Inferior parietal cortex (tissue), 1 donor: ENCODE data around the gene GPR152.

Experiments
- DNase-seq: peaks from one replicate; pipeline ENCODE4 v3.0.0-alpha.2; 2016; ENCODE audit errors: extremely low spot score

Gene GPR152

DNA sequence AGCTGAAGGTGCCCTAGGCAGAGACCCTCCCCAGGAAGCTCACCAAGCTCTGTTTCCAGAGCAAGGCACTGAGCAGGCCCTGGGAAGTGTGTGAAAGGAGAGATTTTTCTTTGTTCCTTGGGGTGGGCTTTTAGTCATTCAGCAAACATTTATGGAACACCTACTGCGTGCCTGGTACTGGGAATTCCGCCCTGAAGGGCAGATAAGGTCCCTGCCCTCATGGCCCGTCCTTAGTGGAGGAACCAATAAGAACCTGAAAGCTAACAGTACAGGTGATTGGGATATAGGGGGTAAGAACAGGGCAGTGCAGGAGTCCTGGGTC, 12.6 kb upstream of the GPR152 start:
- no peak for DNase-seq

DNA sequence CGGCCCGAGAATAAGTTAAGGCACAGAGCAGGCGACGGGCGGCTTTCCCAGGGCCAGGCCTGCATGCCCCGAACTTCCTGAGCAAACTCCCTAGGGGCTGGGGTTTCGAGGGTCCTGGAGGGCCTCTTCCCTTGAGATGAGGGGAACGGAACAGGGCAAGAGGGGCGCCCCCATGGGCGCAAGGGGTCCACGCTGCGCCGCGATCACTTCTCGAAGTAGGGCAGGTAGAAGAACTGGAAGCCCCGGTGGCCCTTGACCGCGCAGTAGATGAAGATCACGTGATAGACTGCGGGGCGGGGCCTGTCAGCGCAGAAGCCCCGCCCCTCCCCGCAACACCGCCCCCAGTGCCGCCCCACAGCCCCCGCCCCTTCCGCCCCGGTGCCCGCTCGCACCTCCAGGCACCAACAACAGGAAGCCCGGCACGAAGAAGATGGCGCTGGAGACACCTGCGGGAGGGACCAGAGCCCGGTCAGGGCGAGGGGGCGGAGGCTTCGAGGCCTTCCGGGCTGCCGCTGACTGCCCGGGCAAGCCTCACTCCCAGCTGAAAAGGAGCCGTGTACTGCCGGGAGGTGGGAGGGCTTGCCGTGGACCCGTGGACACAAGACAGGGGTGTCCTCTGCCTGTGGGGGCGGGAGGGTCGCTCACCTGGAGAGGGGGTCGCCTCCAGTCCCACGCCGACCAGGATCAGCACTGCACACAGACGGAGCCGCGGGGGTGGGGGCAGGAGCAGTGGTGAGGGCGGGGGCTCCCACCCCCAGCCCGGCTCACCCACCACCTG, 12.1 kb upstream of the GPR152 start:
- peak; percentile 40 for DNase-seq

DNA sequence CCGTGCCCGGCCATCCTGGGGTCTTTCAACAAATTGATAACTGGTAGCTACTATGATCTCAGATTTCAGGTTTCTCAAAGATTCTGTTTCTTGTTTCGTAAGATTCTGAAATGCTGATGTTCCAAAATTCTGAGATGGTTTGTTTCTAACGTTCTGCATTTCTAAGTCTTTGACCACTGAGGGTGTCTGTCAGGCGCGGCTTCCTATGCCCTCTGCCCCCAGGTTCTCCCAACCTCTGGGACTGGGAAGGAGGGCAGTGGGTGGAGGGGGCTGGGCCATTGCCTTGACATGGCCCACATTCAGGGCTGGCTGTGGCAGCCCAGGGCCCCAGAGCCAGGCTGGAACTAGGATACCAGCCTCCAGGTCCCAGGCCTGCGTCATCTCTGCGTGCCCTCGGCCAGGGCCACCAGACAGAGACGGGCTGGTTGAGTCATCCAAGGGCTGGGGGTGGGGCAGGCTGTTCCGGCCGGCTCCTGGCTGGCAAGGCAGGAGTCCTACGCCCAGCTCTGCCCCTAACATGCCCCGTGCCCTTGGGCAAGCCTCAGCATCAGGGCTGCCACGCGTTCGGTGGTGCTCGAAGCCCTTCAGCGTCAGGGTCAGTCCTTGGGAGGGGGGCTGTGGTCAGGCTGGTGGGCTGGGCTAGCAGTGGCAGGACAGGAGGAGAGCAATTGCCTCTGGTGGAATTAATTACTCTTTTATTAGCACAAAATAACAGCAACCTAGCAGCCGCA, 11.3 kb upstream of the GPR152 start:
- DNase-seq, result no peak

DNA sequence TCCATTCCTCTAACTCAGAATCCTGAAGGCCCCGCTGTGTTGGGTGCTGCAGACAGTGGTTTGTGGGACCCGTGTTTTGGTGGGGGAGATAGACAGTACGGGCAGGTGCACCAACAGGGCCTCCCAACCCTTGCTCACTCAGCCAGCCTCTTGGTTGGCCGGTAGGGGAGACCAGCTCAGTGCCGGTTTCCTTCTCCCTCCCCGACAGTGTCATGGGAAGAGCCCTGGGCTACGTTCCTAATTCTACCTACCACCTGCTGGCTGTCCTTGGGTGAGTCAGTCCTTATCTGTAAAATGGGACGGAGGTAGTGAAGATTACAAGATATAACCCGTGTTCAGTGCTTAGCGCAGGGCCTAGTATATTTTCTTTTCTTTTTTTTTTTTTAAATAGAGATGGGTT, 10.7 kb upstream of the GPR152 start:
- no peak for DNase-seq

DNA sequence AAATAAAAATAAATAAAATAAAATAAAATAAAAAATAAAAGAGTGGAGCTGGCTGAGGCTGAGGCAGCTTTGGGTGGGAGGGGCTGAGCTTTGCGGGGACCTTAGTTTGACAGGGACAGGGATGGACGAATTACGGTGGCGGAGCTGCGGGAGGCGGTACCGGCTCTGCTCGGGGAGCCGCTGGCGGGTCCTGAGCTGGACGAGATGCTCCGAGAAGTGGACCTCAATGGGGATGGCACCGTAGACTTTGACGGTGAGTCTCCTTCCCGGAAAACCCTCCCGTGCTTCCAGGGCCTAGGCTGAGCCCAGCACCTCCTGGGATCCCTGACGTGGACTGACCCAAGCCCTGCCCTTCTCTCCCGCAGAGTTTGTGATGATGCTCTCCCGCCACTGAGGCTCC, 5.7 kb upstream of the GPR152 start:
- DNase-seq, result no peak

DNA sequence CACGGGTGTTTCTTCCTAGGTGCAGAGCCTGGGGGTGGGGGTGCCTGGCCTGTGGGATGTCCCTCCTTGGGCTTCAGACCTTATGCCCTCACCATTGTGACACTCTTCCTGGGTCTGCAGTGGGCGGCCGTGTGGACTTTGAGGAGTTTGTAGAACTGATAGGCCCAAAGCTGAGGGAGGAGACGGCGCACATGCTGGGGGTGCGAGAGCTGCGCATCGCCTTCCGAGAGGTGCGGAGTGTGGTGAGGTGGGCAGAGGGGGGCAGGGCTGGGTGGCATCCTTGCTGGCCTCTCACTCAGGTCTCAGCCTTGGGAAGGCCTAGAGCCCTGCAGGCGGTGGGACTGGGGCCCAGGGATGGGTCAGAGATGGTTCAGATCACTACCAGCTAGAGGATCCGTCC, 4.9 kb upstream of the GPR152 start:
- no peak for DNase-seq

DNA sequence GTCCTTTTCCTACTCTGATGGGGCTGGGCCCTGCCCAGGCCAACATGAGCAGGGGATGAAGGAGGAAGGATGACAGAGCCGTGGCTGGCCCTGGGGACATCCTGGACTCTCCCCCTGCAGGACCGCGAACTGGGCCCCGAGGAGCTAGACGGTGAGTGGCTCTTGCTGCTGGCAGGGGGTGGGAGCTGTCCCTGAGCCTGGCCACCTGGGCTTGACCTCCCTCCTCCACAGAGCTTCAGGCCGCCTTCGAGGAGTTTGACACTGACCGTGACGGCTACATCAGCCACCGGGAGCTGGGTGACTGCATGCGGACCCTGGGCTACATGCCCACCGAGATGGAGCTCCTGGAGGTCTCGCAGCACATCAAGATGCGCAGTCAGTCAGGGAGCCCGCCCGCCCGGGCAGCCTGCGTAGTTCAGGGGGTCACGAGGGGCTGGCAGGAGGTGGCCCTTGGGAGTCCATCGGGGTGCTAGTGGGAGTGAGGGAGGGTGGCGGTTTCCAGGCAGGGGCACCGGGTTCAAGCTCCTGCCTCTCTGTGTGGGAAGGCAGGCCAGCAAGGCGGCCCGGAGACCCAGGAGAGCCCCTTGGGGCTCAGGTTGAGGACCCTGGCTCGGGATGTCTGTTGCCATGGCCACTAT, 3.7 kb upstream of the GPR152 start:
- no peak for DNase-seq

DNA sequence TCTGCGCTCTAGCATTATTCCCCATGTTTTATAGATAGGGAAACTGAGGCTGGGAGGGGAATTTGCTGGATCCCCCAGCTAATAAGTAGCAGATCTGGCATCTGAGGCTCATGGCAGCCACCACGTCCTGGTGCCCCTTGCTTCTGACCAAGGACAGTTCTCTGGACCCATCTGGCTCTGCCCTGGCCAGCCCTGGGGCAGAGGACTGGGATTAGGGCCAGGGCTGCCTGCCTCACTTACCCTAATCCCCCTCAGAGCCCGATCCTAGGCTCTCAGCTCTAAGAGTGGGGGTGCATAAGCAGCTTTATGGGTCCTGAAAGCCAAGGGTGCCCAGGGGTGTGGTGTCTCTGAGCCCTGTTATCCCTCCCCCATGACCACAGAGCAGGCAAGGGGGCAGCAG, 2.5 kb upstream of the GPR152 start, which contains the start of gene CABP4:
Gene CABP4 (plus strand): TSS at position 301 of the 400 bp plus-strand sequence. CDS start 70 bp downstream, at position 371.
- no peak for DNase-seq

DNA sequence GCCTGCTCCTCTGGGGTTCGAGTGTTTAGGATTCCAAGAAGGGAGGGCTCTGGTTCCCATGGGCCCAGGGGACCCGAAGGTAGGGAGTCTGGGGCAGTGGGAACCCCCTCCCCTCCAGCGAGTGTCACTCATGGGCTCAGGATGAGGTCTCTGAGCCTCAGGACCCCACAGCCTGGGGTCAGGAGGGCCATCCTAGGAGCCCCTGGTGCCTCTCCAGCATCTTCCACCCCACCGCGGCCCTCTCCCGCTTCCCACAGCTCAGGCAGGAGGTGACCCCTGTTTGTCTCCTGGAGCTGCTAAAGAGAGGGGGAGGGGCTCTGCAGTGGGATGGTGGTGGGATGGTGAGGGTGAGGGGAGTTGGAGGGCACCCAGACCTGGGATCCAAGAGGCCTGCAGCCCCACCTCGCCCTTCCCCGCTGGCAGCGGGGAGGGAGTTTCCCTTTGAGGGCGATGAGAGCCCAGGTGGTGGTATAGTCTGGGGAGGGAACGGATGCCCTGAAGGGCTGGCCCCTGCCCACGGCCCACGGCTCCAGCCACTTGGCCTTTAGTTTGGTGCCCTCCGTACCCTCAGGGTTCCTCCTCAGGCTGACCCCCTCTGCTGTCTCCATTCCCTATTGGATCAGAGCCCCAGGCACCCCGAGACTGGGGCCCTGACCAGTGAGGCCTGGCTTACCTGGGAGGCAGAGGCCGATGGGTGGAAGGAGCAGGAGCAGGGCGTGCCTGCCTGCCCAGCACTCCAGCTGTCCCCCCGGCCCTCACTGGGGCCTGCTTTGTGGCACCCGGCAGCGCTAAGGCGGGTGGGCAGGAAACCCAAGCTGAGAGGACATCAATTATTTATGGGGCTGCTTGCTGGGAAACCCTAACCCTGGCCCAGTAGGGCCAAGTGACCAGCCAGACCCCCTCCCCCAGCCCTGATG, 1.5 kb upstream of the GPR152 start:
- DNase-seq, result no peak

DNA sequence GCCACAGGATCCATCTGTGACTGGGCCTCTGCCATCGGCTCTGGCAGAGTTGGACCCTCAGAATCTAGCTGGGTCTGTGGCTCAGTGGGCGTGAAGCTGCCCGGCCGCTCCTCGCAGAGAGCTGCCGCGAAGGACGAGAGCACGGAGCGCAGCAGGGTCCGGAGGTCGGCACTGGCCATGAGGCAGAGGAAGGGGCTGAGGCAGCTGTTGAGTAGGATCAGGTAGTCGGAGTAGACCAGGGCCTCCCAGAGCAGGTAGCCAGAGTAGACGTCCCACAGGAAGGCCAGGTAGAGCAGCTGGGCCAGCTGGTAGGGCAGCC, 912 bp downstream of the GPR152 start:
- DNase-seq, result no peak

DNA sequence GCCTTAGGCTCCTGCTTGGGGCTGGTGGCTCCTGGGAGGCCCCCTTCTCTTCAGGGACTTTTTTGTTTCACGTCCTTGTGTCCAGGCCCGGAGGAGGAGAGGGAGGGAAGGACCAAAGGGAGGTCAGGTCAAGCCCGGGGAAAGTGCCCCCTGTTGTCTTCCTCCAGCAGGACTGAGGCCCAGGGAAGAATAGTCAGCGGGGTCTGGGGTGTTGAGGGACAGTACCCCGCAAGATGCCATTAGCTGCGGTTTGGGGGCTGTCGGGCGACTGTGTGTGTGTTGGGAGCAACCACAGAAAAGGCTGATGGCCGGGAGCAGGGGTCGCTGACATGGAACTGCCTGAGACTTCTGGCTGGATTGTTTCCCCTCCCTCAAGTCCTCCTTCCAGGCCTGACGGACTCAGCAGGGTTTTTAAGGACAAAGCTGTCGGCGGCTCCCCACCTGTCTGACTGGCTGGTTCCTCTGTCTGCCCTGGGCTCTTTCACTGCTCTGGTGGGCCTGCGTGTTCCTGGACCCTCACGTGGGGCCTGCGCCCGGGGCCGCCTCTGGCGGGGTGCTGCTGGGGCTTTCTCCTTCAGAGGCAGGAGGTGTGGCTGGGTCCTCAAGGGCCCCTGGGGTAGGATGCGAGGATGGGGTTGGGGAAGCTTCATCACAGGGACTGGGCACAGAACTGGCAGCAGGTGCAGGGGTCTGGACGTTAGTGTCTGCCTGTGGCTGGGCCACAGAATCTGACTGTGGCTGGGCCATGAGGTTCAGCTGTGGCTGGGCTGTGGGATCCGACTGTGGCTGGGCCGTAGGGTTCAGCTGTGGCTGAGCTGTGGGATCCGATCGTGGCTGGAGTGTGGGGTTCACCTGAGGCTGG, 1.5 kb downstream of the GPR152 start:
- no peak for DNase-seq

DNA sequence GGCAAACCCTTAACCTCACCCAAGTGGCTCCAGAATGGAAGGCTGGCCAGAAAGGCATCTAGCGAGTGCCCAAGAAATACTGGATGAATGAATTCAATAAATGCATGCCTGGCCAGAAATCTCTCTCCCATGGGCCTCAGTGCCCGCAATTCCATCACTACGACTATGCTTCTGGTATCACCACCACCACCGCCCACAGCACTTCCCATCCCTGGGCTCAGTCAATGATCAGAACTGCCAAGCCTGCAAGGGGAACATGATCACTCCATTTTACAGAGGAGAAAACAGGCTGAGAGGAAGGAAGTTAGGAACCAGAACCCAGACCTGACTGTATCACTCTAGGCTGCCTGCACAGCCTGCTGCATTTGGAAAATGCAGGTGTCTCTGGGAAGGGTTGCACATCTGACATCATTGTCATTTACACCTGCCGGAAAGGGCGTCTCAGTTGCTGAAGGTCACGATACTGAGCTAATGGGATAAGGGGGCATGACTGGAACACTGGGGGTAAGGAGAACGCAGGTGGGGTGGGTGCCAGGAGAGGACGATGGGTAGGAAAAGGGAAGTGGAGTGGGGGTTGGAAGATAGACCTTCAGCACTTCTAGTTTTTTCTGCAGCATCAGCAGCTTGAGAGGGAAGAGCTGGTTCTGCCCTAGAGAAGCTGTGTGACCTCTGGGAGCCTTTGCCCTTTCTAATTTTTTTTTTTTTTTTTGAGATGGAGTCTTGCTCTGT, 3.2 kb downstream of the GPR152 start:
- no peak for DNase-seq

DNA sequence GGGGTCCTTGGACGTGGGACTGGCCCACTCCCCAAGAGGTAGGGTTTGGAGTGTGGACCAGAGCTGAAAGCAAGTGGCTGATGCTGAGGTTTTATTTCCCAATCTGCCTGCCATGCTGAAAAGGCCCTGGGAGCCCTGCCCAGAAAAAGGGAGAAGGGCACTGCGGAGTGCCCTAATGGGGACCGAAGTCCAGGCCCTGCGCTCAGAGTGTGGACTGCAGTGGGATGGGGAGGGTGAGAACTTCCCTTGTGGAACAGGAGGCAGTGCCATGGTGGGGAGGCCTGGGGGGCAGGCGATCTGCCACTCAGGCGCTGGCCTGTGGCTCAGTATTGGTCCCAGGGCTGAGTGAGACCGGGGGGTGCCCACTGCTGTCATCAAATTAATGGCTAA, 4.3 kb downstream of the GPR152 start:
- no peak for DNase-seq

DNA sequence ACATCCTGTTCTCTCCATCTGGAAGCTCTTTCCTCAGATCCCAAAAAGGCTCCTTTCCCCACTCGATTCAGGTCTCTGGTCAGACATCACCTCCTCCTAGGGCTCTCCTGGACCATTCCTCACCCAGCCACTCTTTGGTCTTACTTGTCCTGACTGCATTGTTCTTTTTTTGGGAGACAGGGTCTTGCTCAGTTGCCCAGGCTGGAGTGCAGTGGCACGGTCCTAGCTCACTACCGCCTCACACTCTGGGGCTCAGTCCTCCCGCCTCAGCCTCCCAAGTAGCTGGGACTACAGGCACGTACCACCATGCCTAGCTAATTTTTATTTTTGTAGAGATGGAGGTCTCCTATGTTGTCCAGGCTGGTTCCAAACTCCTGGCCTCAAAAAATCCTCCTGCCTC, 7.0 kb downstream of the GPR152 start:
- no peak for DNase-seq

DNA sequence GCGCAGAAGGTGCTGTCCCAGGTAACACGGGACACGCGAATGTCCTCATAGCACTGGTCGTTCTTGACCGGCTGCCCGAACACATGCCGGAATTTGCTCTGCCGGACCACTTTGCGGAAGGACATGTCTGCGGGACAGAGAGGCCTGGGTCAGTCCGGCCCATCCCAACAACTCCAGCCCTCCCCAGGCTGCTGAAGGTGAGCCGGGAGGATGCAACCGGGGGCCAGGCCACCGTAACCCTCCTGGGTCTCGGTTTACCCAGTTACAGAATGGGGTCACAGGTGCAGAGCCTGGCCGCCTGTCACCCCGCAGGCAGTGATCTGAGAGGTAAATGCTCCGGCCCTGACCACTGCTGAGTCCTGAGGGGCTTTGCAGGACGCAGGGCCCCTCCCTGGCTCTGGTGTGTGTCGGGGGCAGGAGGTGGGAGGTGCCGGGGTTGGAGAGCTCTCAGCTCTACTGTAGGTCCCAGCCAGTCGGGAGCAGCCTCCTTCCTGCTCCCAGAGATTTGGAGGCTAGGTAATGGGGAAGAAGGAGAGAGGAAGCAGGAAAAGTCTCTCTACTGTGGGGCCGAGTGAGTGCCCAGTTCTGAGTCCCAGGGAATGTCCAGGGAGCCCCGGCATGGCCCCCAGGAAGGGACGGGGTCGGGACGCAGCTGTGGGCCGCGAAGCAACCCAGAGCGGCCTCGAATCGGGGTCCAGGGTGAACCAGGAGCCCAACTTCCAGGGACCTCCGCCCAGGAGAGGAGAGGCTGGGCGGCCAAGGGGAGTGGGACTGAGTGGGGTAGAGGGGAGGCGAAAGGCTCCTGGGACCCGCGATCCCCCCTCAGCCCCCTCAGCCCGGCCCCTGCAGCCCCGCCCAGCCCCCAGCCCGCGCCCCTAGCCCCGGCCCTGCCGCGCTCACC, 9.8 kb downstream of the GPR152 start:
- no peak for DNase-seq

DNA sequence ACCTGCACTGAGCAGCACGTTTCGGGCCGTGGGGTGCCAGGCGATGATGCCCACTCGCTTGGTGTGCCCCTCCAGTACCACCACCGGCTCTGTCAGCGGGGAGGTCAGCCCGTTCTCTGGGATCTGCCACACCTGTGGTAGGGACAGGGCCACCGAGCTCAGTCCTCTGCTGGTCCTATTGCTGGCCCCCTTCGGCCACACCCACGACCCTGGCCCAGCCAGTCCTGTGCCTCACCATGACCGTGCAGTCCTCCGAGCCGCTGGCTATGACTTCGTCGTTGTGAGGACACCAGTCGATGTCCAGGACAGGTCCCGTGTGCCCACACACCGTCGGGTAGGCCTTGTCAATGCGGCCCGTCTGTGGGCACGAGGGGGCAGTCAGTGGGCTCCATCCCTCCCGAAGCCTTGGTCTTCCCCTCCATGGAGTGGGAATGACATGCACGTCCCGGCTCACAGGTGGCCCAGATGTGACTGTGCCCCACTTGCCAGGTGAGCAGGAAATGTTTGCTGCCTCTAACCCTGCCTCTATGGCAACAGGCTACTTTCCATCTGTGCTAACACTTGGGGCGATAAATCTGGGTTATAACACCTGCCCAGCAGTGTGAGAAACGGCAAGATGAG, 10.7 kb downstream of the GPR152 start:
- DNase-seq, result no peak

DNA sequence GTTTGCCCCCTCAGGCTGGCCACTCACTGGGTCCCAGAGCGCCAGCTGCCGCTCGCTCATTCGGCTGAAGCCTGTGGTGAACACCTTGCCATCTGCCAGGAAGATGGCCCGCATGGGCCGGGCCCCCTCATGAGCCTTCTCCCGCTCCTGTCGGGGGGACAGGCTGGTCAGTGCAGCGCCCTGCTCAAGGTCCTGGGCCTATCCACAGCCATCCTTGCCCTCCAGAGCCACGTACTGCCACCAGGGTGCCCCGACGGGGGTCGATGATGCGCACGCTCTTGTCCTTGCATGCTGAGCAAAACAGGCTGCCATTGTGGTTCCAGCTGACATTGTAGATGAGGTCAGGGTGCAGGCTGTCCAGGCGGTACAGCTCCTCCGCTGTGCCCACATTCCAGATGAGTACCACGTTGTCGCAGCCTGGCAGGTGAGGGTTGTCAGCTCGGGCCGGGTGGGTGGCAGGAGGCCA, 11.4 kb downstream of the GPR152 start:
- no peak for DNase-seq

DNA sequence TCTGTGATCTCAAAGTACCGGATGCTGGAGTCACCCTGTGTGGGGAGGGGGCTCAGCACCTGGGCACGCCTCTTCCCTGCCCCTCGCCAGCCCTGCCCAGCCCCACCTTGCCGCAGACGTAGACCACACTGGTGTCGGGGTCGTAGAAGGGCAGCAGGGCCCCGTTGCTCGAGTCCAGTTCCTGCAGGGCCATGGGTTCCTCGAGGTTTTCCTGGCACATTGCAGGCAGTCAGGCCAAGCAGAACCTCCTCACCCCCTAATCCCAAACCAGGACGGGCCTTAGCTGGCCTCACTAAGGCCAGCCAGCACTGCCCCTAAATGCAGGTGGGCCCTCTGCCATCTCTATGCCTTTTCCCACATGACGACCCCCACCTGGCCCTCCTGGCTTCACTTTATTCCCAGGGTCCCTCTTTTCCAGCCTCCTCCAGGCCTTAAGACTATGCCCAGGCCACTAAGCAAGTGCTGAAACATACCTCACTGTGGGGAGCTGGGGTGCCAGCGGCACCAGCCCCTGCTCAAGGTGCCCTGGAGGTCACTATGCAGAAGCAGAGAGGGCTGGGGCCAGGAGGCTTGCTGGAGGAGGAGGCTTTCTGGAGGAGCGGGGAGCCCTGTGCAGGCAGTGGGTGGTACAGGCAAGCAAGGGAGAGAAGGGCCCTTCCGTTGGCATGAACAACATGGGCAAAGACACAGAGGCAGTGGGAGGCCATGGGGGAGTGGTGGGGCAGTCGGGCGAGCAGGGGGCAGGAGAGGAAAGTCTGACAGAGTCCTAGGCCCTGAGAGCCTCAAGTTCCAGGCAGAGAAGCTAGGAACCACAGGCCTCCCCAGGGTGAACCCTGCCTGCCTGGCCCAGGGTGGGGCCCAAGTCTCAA, 12.1 kb downstream of the GPR152 start:
- no peak for DNase-seq
